Measurements from ENCODE around the gene BIN2.
"Not testable (repeated sequence)": the region's sequence is repeated elsewhere in the genome, so short reads cannot be mapped to it uniquely, and the experiment has no call there.

- not testable (repeated sequence) for TF ChIP-seq POLR2AphosphoS5, POLR2A, CTCF (IDR thresholded peaks at IDR 0.05)
Observed at GRCh38 chr12:51272810-51273209, 51.2 kb downstream of the BIN2 start.

Data from stomach (tissue), 4 donors.